Uterus (tissue), 2 donors: ENCODE measurements around the gene COPA.

Experiments
- POLR2A ChIP-seq, 2 donors: fragments of 450-650 bp; IDR thresholded peaks; one replicate each; pipeline ENCODE4 v1.6.1; 2016; ENCODE audit warnings: antibody characterized with exemption in 2 of 2, mild to moderate bottlenecking in 1 of 2, moderate library complexity in 1 of 2
- TF ChIP-seq, protein P1 (sequence below), 4 experiments: fragments of 200-600 bp in 2 of 4; fragments of 450-650 bp in 2 of 4; sonication (generic) in 2 of 4; IDR thresholded peaks; one replicate each; pipeline ENCODE4 v1.5.1; 2016 to 2019; ENCODE audit warnings: antibody characterized with exemption in 4 of 4, mild to moderate bottlenecking in 2 of 4, moderate library complexity in 1 of 4

DNA sequence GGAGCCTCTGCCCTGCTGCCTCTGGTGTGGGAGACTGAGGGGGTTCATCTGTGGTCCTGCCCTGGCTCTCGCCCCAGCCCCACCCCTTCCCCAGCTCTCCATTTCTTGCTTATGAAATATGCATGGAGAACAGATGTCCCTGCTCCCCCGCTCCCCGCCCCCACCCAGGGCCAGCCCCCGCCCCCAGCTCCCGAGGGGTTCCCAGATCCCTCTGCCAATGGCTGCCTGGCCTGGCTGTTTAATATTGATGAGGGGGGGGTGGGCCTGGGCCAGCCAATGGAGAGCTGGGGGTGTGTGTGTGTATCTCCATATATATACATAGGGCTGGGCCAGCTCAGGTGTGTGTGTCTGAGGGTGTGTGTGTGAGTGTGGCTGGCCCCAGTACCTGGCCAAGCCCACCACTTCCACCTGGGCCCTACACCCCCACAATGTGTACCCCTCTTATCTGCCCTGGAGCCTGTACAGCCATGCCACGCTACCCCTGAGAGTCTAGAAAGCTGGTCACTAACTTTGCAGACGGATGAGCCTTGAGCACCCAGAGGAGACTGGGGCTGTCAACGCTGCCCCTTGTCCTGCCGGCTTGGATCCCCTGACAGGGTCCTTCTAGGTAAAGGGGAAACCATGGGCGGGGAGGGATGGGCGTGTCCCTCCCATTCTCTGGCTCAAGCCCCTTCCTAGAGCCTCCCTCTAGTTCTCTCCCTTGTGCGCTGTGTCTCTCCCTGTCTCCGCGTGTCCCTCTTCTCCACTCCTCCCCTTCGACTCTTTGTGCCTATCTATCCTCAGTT is 23.9 kb upstream of the COPA start, which contains the start of gene NHLH1:
- TF ChIP-seq, protein P1, sequence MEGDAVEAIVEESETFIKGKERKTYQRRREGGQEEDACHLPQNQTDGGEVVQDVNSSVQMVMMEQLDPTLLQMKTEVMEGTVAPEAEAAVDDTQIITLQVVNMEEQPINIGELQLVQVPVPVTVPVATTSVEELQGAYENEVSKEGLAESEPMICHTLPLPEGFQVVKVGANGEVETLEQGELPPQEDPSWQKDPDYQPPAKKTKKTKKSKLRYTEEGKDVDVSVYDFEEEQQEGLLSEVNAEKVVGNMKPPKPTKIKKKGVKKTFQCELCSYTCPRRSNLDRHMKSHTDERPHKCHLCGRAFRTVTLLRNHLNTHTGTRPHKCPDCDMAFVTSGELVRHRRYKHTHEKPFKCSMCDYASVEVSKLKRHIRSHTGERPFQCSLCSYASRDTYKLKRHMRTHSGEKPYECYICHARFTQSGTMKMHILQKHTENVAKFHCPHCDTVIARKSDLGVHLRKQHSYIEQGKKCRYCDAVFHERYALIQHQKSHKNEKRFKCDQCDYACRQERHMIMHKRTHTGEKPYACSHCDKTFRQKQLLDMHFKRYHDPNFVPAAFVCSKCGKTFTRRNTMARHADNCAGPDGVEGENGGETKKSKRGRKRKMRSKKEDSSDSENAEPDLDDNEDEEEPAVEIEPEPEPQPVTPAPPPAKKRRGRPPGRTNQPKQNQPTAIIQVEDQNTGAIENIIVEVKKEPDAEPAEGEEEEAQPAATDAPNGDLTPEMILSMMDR (IDR thresholded peaks at IDR 0.05): no peak
- no peak for TF ChIP-seq POLR2A (IDR thresholded peaks at IDR 0.05)
